Left ventricle myocardium superior (tissue), 1 donor: ENCODE results near the gene MPZL3. TPM values are rescaled to one million over a fixed set of nuclear protein-coding genes. Genes with fewer than 3 reads are reported as not detected.
A peak's percentile ranks its signal among the peaks of the same experiment; 100 is the strongest.

ENCODE experiments used
- ATAC-seq: fragments of 200-7000 bp; cut with Tn5 transposase; one replicate; pipeline ENCODE4 v1.9.1; 2020; ENCODE audit warnings: mild to moderate bottlenecking, moderate library complexity
- DNase-seq: peaks from one replicate; pipeline ENCODE4 v3.0.0-alpha.2; 2020
- intact Hi-C: fragments of 100-400 bp; cut with micrococcal nuclease; formaldehyde crosslinking; loops from one replicate; pipeline ENCODE4 v1.11.0; 2022
- total RNA-seq: library from RNA; stranded (reverse); fragmentation: NEBNext Ultra II Directional; extraction: Animal tissue kit (Norgen Biotek cat#: 25700); gene quantifications from one replicate; pipeline ENCODE4 v1.2.1, GENCODE V29; 2021
- donor health status: DM: no; HTN: yes; CAD: no; lungs with severe emphysema.

Gene MPZL3
- total RNA-seq, 1 donor from 2014 or later: 2.6 TPM

DNA sequence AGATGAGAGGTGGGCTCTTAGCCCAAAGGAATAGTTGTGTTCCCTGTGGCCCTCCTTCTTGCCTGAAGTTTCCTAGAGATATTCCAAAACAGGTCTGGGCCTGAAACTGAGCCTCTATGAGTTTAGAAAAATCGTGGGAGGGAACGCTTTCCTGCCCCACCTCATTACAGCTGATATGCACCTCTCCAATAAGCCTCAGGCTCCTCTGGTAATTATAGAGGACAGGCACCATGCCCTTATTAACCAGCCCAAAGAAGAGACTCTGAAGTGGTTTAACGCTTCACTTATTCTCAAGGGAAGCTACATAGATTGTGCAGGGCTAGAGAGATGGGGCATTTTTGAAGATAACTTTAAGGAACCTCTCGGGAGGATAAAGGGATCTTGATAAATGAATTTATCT, 15.3 kb upstream of the MPZL3 start:
- no peak for ATAC-seq
- intact Hi-C loops: no loop called here
- no peak for DNase-seq

DNA sequence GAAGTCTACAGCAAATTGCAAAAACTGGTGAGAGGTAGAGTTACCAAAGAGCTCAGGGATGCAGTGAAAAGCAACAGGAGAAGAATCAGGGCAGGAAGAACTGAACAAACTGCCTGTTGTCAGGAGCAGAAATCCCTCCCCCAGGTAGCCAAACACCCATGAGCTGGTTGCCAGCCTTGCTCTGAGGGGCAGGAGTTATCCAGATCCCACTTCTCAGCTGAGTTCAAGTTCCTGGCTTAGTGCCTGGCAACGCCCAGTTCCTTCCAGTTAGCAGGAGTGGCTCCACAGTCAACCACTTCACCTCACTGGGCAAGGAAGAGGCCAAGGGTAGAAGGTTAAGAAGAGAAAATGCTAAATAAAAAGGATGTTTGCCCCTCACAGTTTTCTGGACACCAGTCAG, 13.8 kb upstream of the MPZL3 start:
- DNase-seq (peak; percentile 32), ATAC-seq (no peak)
- intact Hi-C loops: no loop called here

DNA sequence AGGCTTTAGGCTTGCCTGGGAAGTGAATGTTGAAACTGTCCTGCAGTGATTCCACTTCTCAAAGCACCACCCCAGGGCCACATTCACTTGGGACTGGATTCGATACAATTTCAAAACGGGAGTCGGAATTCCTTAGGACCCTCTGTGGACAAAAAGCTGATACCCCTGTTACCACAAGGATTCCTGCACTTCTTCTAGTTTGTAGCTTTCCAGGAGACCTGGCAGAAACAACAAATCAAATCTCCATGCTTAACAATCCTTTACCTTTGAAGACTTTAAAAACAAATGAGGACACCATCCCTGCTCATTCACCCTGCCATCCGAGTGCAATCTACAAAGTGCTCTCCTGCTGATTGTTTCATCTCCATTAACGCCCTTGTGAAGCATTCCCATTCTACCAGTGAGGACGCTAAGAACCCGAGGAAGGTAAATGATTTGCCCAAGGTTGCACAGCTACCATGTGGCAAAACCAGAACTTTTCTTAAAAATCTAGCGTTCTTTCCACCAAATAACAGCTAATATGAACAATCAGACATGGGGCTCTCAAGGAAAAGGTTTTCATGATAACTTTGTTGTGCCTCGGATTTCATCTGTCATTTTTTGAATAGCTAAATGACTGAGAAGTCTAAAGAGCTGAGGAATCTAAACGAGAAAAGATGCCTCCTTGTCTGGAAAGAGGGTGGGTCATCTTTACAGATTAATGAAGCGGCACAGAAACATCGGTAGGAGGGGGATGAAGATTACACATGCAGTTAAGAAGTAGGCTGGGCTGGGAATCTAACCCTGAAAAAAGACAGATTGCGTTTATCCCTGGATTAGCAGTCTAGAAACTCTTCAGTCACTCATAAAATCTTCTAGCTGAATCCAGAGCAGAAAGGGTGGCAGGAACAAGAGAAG, 12.7 kb upstream of the MPZL3 start:
- no peak for DNase-seq
- intact Hi-C loops: no loop called here

DNA sequence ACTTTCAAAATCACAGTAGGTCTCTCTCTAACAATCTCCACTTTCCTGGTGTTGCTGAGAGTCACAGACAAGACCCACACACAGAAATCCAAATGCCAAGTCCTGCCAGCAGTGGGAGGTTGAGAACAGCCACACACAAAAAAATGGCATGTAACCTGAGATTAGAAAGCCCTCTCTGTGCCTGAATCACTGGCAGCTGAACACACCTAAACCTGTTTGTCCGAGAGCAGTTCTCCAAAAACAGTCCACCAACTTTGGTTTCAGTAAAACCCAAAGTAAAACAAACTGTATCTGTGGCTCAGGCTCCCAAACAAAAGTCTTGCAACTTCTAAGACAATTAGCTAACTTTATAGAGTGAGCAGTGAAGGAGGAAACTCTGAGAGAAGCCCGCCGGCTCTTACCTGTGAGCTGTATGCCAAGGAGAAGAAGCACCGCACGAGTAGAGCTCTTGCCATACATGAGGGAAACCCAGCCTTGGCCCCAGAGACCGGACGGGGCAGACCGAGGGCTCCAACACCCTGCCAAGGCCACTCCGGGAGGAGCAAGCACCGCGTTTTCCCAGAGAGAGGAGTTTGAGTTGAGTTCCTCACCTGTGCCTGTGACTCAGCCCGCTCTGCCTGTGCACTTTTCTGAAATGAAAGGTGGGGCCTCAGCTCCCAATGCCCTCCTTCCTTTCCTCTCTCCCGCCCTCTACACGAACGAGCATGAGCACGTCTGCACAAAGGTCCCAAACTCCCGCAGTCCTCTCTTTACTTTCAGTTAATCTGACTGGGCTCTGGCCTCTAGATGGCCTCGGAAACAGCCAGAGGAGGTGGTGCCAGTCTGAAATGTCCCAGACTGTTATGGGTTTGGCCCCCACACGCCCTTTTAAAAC, 11.8 kb upstream of the MPZL3 start, which contains the start of gene MPZL2:
MPZL2 (minus strand) TSS at position 603 of the 874 bp plus-strand sequence; CDS start at position 459, 144 bp downstream.
- DNase-seq (peak; percentile 41), ATAC-seq (peak; percentile 88)
- intact Hi-C loops: no loop called here

More for the DNA sequence above, 12.7 kb upstream of the MPZL3 start:
- no peak for ATAC-seq

DNA sequence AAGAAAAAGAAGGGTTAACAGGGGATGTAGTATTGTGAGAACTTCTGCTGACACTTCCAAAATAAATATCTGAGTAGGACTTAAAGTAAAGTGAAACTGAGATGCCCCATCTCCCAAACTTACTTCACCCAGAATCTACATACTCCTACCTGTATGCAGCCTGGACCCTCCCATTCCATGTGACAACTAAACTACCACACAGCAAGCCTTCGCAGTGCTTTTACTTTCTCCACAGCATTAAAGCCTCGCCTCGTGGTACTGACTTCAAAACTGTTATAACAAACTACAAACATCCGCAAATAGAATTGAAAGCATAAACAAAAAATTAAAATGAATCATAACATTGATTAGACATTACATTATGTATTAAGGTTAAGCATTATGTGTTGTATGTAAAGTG, 10.9 kb upstream of the MPZL3 start:
- intact Hi-C loops: no loop called here
- ATAC-seq: no peak
- no peak for DNase-seq

DNA sequence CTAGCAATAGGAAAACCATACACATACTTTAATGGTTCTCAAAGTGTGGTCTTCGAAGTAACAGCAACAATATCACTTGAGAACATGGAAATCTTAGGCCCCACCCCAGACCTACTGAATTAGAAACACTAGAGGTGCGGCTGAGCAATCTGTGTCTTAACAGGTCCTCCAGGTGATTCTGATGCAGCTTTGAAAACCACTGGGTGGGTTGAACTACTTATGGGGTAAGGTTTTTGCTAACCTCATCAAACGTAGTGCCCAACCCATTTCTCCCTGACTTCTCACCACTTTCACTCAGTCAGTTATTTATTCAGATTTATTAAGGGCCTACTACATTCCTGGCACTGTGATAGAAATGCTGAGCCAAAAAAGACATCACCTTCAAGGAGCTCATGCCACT, 8.2 kb upstream of the MPZL3 start:
- ATAC-seq (no peak), DNase-seq (no peak)
- intact Hi-C loops: no loop called here

DNA sequence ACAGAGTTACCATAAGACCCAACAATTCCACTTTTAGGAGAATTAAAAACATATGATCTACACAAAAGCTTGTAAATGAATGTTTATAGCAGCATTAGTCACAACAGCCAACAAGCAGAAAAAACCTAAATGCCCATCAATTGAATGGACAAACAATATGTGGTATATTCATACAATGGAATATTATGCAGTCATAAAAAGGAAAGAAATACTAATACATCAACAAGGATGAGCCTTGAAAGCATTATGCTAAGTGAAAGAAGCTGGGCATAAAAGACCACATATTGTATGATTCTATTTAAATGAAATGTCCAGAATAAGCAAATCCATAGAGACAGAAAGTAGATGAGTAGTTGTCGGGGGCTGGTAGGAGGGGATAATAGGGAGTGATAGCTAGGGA, 7.0 kb upstream of the MPZL3 start:
- intact Hi-C loops: no loop called here
- ATAC-seq: no peak

DNA sequence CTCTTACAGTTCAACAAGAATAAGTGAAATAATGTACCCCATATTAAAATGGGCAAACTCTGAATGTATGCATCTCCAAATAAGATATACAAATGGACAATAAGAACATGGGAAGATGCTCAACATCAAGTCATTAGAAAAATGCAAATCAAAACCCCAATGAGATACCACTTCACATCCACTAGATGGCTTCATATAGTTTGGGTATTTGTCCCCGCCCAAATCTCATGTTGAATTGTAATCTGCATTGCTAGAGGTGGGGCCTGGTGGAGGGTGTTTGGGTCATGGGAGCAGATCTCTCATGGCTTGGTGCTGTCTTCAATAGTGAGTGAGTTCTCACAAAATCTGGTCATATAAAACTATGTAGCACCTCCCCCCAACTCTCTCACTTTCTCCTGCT, 6.2 kb upstream of the MPZL3 start:
- intact Hi-C loops: no loop called here
- no peak for DNase-seq
- ATAC-seq: no peak

More for the DNA sequence above, 7.0 kb upstream of the MPZL3 start:
- no peak for DNase-seq

DNA sequence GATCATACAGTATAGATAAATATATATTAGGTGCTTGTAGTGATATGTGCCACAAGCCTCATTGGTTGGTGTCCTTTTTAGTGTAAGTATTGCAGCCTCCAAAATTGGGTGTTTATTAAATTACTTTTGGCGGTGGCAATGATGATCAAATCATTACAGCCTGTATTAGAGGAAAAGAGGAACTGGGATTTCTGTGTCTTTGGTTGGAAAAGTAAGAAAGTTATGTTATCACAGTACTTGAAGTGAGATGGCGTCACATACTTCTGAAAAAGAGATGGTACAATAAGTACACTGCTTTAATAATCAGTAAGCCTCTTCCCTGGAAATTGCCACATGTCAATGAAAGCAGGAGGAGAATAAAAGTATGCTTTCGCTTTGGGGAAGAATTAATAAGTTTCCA, 523 bp upstream of the MPZL3 start:
- ATAC-seq (no peak), DNase-seq (no peak)
- intact Hi-C loops: no loop called here

DNA sequence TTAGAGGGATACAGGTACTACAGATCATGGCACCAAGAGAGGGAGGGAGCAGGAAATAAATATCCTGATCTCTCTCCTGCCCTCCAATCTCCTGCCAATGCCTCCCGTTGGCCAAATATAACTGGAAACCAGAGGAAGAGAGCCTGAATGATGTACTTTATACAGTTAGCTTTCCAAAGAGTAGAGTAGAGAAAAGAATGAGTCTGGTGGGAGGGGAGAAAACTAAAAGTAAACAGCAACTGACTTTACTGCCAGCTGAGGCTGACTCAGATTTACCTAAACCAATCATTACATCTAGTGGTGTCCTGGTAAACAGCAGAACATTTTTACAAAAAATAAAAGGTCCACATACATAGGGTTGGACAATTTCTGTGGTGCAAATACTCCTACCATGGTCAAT, 5.1 kb downstream of the MPZL3 start:
- ATAC-seq: no peak
- DNase-seq: no peak
- intact Hi-C loops: no loop called here

DNA sequence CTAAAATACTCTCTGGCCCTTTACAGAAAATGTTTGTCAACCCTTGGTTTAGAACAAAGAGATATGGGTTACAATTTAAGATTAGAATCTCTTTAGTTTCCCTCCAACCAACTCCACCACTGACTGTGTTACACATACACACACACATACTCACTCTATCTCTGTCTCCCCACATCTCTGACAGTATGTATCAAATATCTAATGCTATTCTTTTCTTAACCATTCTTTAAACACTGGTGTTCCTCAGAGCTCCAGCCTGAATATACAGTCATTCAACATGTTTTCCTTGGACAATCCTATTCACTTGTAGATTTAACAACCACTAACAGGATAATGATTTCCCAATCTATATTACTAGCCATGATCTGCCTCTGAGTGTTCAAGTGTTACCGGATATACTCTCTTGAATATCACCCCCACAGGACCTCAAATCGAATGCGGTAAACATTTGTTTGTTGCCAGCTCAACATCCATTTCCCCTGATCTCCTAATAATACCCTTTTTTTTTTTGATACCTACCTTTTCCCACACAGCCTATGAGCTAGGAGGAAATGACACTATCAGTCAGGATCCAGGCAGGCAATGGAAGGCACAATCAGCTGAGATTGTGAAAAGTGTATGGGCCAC, 6.1 kb downstream of the MPZL3 start:
- ATAC-seq (no peak), DNase-seq (no peak)
- intact Hi-C loops: no loop called here

DNA sequence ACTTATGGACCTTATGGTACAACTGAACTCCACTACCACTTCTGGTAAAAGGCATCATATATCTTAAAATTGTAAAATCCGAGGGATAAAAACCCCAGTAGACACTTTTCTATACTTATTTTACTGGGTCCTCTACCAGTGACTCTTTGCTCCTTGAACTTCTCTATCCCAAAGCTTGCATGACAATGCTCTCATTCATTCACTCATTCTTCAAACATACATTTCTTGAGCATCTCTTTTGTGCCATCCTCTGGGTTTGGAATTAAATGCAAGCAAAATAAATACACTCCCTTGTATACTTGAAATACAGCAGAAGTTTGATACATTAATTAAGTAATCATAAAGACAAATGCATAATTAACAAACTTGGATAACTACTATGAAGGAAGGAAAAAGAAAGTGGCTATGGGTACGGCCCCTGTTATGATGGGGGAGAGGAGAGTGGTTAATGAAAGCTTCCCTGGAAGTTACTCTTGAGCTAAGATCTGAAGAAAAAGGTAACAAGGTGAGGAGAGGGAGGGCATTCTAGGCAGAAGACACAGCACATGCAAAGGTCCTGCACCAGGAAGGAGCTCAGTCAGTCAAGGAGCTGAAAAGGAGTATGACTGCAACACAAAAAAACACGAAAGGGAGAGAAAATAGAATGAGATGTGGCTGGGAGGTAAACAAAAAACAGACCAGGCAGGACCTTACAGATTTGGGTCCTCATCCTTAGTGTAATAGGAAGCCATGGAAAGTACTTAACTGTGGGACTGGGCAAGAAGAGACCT, 8.0 kb downstream of the MPZL3 start:
- intact Hi-C loops: no loop called here
- ATAC-seq: no peak
- no peak for DNase-seq

DNA sequence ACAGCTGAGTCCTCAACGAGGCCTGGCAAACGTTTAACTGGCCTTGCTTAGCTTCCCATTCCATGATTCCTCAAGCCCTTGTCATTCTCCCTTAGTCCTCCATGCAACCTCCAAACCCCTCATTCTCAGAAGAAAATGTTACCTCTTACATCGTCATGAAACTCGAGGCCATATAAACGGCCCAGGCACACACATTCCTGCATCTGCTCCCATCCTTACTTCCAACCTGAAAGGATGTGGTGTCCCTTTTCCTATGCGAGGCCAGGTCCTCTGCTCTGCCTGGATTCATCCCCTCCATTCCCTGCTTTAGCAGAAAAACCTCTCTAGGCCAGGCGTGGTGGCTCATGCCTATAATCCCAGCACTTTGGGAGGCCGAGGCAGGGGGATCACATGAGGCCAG, 9.0 kb downstream of the MPZL3 start:
- intact Hi-C loops: no loop called here
- no peak for DNase-seq
- no peak for ATAC-seq

DNA sequence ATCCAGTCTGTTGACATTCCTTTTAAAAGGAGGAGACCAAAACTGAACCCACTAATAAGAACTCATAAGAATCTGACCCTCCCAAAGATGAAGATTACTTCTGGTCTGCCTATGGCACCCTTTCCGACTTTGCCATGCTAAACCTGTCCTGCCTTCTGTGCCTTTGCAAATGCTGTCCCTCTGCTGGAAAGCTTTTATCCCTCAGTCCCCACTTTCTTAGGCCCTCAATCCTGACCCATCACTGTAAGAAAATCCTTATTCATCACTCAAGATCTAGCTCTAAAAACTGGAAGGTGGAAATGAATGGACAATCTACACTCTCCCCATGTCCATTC, 10.4 kb downstream of the MPZL3 start:
- peak; percentile 22 for ATAC-seq
- no peak for DNase-seq
- intact Hi-C loops: no loop called here

DNA sequence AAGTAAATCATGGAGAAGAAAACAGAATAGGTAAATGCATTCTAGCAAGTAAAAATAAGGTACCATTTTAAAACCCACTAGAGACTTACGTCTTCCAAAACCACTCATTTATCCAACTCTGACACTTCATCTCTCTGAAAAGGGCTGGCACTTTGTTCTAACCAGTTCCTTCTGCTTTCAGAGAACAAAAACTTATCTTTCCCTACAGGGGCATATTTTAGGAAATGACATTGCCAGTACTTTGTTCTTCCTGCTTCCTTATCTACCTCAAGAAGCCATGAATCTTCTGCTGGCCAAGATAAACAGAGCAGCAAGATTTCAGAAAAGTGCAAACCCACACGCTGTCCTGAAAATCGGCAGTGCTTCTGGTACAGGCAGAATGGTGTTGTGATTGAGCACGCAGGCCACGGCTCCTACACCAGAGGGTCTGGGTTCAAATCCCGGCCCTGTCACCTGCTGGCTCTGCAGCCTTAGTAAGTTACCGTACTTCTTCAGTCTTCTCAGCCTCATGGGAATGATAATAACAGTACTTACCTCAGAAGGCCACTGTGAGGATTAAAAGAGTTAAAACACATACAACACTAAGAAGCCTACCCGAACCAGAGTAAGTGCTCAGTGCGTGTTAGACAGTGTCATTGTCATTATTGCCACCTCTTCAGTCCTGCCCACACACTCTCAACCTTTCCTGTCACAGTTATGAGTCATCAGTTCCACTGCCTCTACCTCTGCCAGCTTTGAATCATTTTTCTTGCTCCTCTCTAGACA, 11.0 kb downstream of the MPZL3 start:
- DNase-seq (no peak), ATAC-seq (peak; percentile 87)
- intact Hi-C loops: no loop called here

DNA sequence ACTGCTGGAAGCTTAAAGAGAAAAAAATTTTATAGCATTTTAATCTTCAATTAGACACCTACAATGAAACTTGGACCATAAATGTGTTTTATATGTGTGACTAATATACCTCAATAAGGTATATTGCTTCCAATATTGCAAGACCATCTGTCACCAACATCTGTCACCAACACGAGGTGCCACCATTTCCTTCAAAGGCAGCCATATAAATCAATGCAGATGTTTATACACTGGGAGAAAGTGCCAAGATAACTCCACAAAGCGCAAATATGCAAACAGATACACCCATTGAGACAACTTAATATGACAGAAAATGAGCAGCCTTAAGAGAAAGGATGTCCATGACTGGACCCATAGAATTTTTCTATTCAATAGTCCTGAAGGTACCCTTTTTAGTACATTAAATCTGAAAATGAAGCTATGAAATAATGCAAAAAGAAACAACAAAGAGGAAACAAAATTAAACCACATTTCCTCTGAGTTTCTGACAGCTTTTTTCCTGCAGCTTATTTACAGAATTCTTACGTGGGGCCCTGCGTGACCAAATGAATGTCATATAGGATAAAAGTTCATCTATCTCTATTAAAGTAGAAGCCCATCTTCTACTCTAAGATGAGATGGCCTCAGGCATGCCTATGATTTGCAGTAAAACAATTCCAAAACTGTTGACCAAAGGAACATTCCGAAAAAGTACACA, 12.5 kb downstream of the MPZL3 start:
- no peak for ATAC-seq
- intact Hi-C loops: no loop called here

DNA sequence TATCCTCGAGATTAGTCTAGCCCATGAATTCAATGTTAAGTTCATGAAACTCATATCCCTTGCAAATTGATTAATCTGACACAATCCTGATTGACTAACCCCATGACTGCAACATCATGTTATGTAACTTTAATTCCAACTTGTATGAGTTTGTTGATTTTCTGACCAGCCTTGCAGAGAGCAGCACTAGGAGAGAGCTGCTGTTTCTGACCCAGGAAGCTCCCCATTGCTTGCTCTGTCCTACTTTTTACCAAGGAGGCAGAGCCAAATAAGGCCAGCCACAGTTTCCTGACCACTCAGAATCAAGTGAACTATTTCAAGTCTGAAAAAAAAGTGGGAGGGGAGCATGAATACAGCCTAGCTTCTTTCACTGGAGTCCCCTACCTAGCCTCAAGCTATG, 13.2 kb downstream of the MPZL3 start:
- no peak for ATAC-seq
- intact Hi-C loops: no loop called here

More for the DNA sequence above, 12.5 kb downstream of the MPZL3 start:
- no peak for DNase-seq

DNA sequence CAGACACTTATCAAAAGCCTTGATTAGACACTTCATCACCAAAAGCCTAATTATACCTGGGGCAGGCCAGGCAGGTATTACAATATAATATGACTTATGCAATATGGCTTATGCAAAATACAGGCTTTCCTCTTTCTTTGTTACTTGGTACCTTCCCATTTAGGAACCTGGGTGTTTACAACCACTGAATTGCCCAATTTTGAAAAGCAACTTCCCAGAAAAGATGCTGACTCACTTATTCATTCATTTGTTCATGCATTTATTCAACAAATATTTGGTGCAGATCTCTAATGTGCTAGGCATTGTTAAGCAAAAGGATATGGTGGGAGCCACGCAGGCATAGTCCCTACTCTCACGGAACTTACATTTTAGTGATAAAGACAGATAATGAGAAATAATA, 13.7 kb downstream of the MPZL3 start:
- ATAC-seq: no peak
- intact Hi-C loops: no loop called here
- no peak for DNase-seq

More for the DNA sequence above, 13.2 kb downstream of the MPZL3 start:
- no peak for DNase-seq
